Renal cortex interstitium (tissue), 3 donors: ENCODE data around the gene PSMD2. TPM values are rescaled to one million over a fixed set of nuclear protein-coding genes. Genes with fewer than 3 reads are reported as not detected.

ENCODE experiments used
- polyA plus RNA-seq, 3 donors: library from polyadenylated mRNA; unstranded; fragments of 120-200 nt; gene quantifications; one replicate each; pipeline ENCODE4 v1.2.1, GENCODE V29; 2013; ENCODE audit not compliant: insufficient read length in 3 of 3

Gene PSMD2
- polyA plus RNA-seq, 3 donors, result 210 to 252 (median 223) TPM

Other genes with a start within 250 kb of the PSMD2 start
- gene HTR3C, start 246.2 kb upstream of the PSMD2 start, polyA plus RNA-seq, result not detected
- gene HTR3E, start 202.2 kb upstream of the PSMD2 start, polyA plus RNA-seq, result under 1 TPM in 1 of 3 donors, not detected in 2; 0.11 TPM
- 10 to 100 TPM; 48.6 to 56.2 (median 49.6) TPM for gene EIF2B5, start 163.9 kb upstream of the PSMD2 start, polyA plus RNA-seq
- gene DVL3, start 143.9 kb upstream of the PSMD2 start, polyA plus RNA-seq, result 10 to 100 TPM; 65.4 to 89.1 (median 83.6) TPM
- gene AP2M1, start 124.4 kb upstream of the PSMD2 start, polyA plus RNA-seq, result 100 to 1,000 TPM; 329 to 372 (median 369) TPM
- gene ABCF3, start 113.0 kb upstream of the PSMD2 start, polyA plus RNA-seq, result 10 to 100 TPM; 57.6 to 71.1 (median 60.9) TPM
- gene VWA5B2, start 69.7 kb upstream of the PSMD2 start, polyA plus RNA-seq, result 1 to 10 TPM; 1.3 to 2.7 (median 1.8) TPM
- gene ALG3, start 50.3 kb upstream of the PSMD2 start, polyA plus RNA-seq, result 10 to 100 TPM; 29.2 to 38.1 (median 35.1) TPM
- gene EEF1AKMT4, start 49.6 kb upstream of the PSMD2 start, polyA plus RNA-seq, result 1 to 10 TPM; 2.2 to 3.2 (median 3.0) TPM
- gene CAMK2N2, start 37.7 kb upstream of the PSMD2 start, polyA plus RNA-seq, result under 1 TPM in 2 of 3 donors, not detected in 1; 0.17 to 0.33 TPM
- gene ECE2, start 23.2 kb upstream of the PSMD2 start, polyA plus RNA-seq, result not detected
- gene EIF4G1, start 15.4 kb downstream of the PSMD2 start, polyA plus RNA-seq, result 100 to 1,000 TPM; 171 to 242 (median 221) TPM
- gene FAM131A, start 38.4 kb downstream of the PSMD2 start, polyA plus RNA-seq, result 10 to 100 TPM in 2 of 3 donors, 1 to 10 TPM in 1; 9.7 to 17.2 (median 12.9) TPM
- 10 to 100 TPM in 2 of 3 donors, 1 to 10 TPM in 1; 9.7 to 14.0 (median 11.5) TPM for gene CLCN2, start 62.4 kb downstream of the PSMD2 start, polyA plus RNA-seq
- gene POLR2H, start 62.5 kb downstream of the PSMD2 start, polyA plus RNA-seq, result 100 to 1,000 TPM in 1 of 3 donors, 10 to 100 TPM in 2; 87.2 to 115 (median 91.0) TPM
- 1 to 10 TPM; 1.8 to 2.4 (median 2.0) TPM for gene THPO, start 79.0 kb downstream of the PSMD2 start, polyA plus RNA-seq
- 10 to 100 TPM; 10.5 to 19.0 (median 14.2) TPM for gene CHRD, start 80.8 kb downstream of the PSMD2 start, polyA plus RNA-seq